Right lobe of liver (tissue), 6 donors: ENCODE measurements around the gene MAST2. TPM values are rescaled to one million over a fixed set of nuclear protein-coding genes. Genes with fewer than 3 reads are reported as not detected.
"Not testable (repeated sequence)": the region's sequence is repeated elsewhere in the genome, so short reads cannot be mapped to it uniquely, and the experiment has no call there.

Experiments
- ATAC-seq, 4 donors: fragments of 200-7000 bp; cut with Tn5 transposase; one replicate each; pipeline ENCODE4 v1.9.1; 2020; ENCODE audit warnings: mild to moderate bottlenecking in 4 of 4, moderate library complexity in 4 of 4
- DNase-seq, 3 donors: peaks; one replicate each; pipeline ENCODE4 v3.0.0-alpha.2; 2020
- H3K27ac ChIP-seq, 3 donors: fragments of 200-600 bp; one replicate each; pipeline ENCODE4 v1.8.0; 2022
- H3K27me3 ChIP-seq, 2 donors: fragments of 200-600 bp; one replicate each; pipeline ENCODE4 v1.8.0; 2022
- H3K36me3 ChIP-seq, 4 donors: fragments of 200-600 bp; sonication (generic) in 1 of 4; one replicate each; pipeline versions ENCODE4 v1.5.1 to v1.8.0; 2017 to 2022; ENCODE audit warnings: control low read depth in 1 of 4
- H3K4me1 ChIP-seq, 4 donors: fragments of 200-600 bp; sonication (generic) in 1 of 4; one replicate each; pipeline versions ENCODE4 v1.5.1 to v1.8.0; 2017 to 2022; ENCODE audit warnings: control low read depth in 1 of 4
- H3K4me3 ChIP-seq, 3 donors: fragments of 200-600 bp; one replicate each; pipeline ENCODE4 v1.8.0; 2022
- H3K9me3 ChIP-seq, 4 donors: fragments of 200-600 bp; sonication (generic) in 1 of 4; one replicate each; pipeline versions ENCODE4 v1.5.1 to v1.8.0; 2017 to 2022; ENCODE audit warnings: control low read depth in 1 of 4
- POLR2A ChIP-seq: fragments of 450-650 bp; IDR thresholded peaks from one replicate; pipeline ENCODE4 v1.6.1; 2017; ENCODE audit warnings: antibody characterized with exemption, mild to moderate bottlenecking
- WGBS: methylation state at CpG from one replicate; pipeline ENCODE4 v1.1.6; 2018; ENCODE audit warnings: low coverage, low lambda C conversion rate; ENCODE audit not compliant: insufficient coverage; ENCODE audit errors: missing lambda C conversion rate; 5-methylcytosine and 5-hydroxymethylcytosine counted together
- intact Hi-C, 2 donors: fragments of 100-400 bp; cut with DNase I; formaldehyde crosslinking; loops; one replicate each; pipeline versions ENCODE4 v1.11.2 to v1.14.1; 2022
- total RNA-seq, 6 experiments: library from RNA; depleted of rRNA in 2 of 6; stranded (reverse); fragments of >200 nt in 2 of 6; fragmentation: NEBNext Ultra II Directional in 3 of 6; extraction: Animal tissue kit (Norgen Biotek cat#: 25700) in 3 of 6; gene quantifications; one replicate each; pipeline versions ENCODE4 v1.1.0 to v1.2.4, GENCODE V29; 2016 to 2023
- TF ChIP-seq, protein P1 (sequence below), 4 donors: fragments of 200-600 bp in 3 of 4; fragments of 450-650 bp in 1 of 4; IDR thresholded peaks; one replicate each; pipeline versions ENCODE4 v1.5.1 to v1.8.0; 2016 to 2022; ENCODE audit warnings: antibody characterized with exemption in 4 of 4, mild to moderate bottlenecking in 2 of 4
- donor health status: DM: no; HTN: yes; CAD: no.
- donor health status: DM: no; HTN: no; CAD: no.
- donor health status: DM: no; HTN: no; CAD: no.
- donor health status: DM: no; HTN: yes; CAD: no.
- donor health status: DM: no; HTN: yes; CAD: no.

The MAST2 gene
- total RNA-seq, 6 experiments from 2014 or later, result 9.9 to 14.9 (median 12.3) TPM

DNA sequence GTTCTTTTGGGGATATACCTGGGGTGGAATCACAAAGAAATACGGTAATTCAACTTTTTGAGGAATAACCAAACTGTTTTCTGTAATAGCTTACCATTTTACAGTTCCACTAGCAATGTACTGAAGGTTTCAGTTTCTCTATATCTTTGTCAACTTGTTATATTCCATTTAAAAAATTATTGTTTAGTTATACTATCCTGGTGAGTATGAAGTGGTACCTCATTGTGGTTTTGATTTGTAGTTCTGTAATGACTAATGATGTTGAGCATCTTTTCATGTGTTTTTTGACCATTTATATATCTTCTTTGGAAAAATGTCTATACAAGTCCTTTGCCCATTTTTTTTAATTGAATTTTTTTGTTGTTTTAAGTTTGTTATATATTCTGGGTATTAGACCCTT lies 39.4 kb downstream of the MAST2 start:
- H3K36me3 ChIP-seq, result no peaks in the 10 kb centered on the region
- no peaks in the 10 kb centered on the region for H3K27me3 ChIP-seq
- ATAC-seq, result no peak
- no peaks in the 10 kb centered on the region for H3K4me1 ChIP-seq
- H3K9me3 ChIP-seq, result no peaks in the 10 kb centered on the region
- H3K4me3 ChIP-seq, result no peak overlapping the region
- 87% methylated on average over 1 of the region's 1 CpG for WGBS
- TF ChIP-seq POLR2A, result no peak
- TF ChIP-seq, protein P1, sequence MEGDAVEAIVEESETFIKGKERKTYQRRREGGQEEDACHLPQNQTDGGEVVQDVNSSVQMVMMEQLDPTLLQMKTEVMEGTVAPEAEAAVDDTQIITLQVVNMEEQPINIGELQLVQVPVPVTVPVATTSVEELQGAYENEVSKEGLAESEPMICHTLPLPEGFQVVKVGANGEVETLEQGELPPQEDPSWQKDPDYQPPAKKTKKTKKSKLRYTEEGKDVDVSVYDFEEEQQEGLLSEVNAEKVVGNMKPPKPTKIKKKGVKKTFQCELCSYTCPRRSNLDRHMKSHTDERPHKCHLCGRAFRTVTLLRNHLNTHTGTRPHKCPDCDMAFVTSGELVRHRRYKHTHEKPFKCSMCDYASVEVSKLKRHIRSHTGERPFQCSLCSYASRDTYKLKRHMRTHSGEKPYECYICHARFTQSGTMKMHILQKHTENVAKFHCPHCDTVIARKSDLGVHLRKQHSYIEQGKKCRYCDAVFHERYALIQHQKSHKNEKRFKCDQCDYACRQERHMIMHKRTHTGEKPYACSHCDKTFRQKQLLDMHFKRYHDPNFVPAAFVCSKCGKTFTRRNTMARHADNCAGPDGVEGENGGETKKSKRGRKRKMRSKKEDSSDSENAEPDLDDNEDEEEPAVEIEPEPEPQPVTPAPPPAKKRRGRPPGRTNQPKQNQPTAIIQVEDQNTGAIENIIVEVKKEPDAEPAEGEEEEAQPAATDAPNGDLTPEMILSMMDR (IDR thresholded peaks at IDR 0.05), result no peak
- H3K27ac ChIP-seq, result no peak overlapping the region
- DNase-seq, result no peak
- intact Hi-C loops, result no loop called here

- intact Hi-C loops, result no loop called here
- Histone ChIP-seq H3K4me1 (no peaks in the 10 kb centered on the region), H3K36me3 (no peaks in the 10 kb centered on the region), H3K27ac (no peak overlapping the region), H3K4me3 (no peak overlapping the region), H3K27me3 (no peaks in the 10 kb centered on the region), H3K9me3 (no peaks in the 10 kb centered on the region)
- ATAC-seq (peak in 3 of 4 donors; percentile 36 to 59 (median 59)), DNase-seq (no peak)
- TF ChIP-seq, protein P1 (IDR thresholded peaks at IDR 0.05), result peak; percentile 13 to 41 (median 26)
- no peak for TF ChIP-seq POLR2A
Measured at GRCh38 chr1:45843474-45843905, 40.1 kb downstream of the MAST2 start.

- H3K9me3 ChIP-seq, H3K4me1 ChIP-seq, DNase-seq, H3K4me3 ChIP-seq, H3K27ac ChIP-seq, ATAC-seq, H3K36me3 ChIP-seq, H3K27me3 ChIP-seq, intact Hi-C loops: not testable (repeated sequence)
- WGBS, result 71% methylated on average over 4 of the region's 4 CpGs
Measured at GRCh38 chr1:45844000-45844399, 40.6 kb downstream of the MAST2 start.

GRCh38 chr1:45846931-45847330 lies 43.5 kb downstream of the MAST2 start:
- 80% methylated on average over 3 of the region's 3 CpGs for WGBS
- Histone ChIP-seq H3K9me3 (no peaks in the 10 kb centered on the region), H3K27me3 (no peaks in the 10 kb centered on the region), H3K36me3 (no peaks in the 10 kb centered on the region), H3K4me3 (no peak overlapping the region), H3K27ac (no peak overlapping the region), H3K4me1 (no peaks in the 10 kb centered on the region)
- TF ChIP-seq, protein P1 (IDR thresholded peaks at IDR 0.05), result no peak
- TF ChIP-seq POLR2A, result no peak
- intact Hi-C loops, result no loop called here
- DNase-seq (no peak), ATAC-seq (no peak)

- TF ChIP-seq, protein P1 (IDR thresholded peaks at IDR 0.05), result no peak
- TF ChIP-seq POLR2A, result no peak
- 73% methylated on average over 2 of the region's 2 CpGs for WGBS
- no peaks in the 10 kb centered on the region for H3K4me1 ChIP-seq
- intact Hi-C loops, result no loop called here
- no peak overlapping the region for H3K4me3 ChIP-seq
- no peaks in the 10 kb centered on the region for H3K9me3 ChIP-seq
- no peak for ATAC-seq
- H3K27me3 ChIP-seq, result no peaks in the 10 kb centered on the region
- no peaks in the 10 kb centered on the region for H3K36me3 ChIP-seq
- no peak overlapping the region for H3K27ac ChIP-seq
- no peak for DNase-seq
Measured at GRCh38 chr1:45848097-45848496, 44.7 kb downstream of the MAST2 start.
